GM12878 (cell line): ENCODE results near the gene UBE2Q2. TPM values are rescaled to one million over a fixed set of nuclear protein-coding genes. Genes with fewer than 3 reads are reported as not detected.

Source experiments
- ATAC-seq: fragments of 200-7000 bp; cut with Tn5 transposase; 3 replicates; pipeline ENCODE4 v1.9.1; 2020; ENCODE audit warnings: mild to moderate bottlenecking, moderate library complexity
- BruUV-seq: library from RNA; stranded (reverse); fragments of 400-500 nt; replicated peaks from 2 replicates; lab custom pipeline; 2021; lab: Mats Ljungman, UMichigan
- CTCF ChIA-PET: fragments of 300-600 bp; sonication (Branson Sonifier 250); formaldehyde crosslinking; extraction: SDS; loops from one replicate; lab custom pipeline; 2021; ENCODE audit warnings: inconsistent platforms; lab: Yijun Ruan, JAX
- POLR2A ChIA-PET: fragments of 350-600 bp; formaldehyde crosslinking; extraction: SDS; loops from one replicate; lab custom pipeline; 2021; ENCODE audit warnings: inconsistent platforms; lab: Charles Lee
- RAD21 ChIA-PET: fragments of 300-600 bp; sonication (Branson Sonifier 250); formaldehyde crosslinking; loops from one replicate; lab custom pipeline; 2023; ENCODE audit warnings: antibody characterized with exemption; ENCODE audit not compliant: unreplicated experiment; lab: Charles Lee
- SMC1A ChIA-PET: fragments of 300-600 bp; sonication (Branson Sonifier 250); formaldehyde crosslinking; loops from one replicate; lab custom pipeline; 2023; ENCODE audit not compliant: unreplicated experiment, uncharacterized antibody; lab: Charles Lee
- DNase-seq: peaks from one replicate; pipeline ENCODE4 v3.0.0-alpha.2; 2011; ENCODE audit warnings: low read depth, low spot score
- FAIRE-seq: peaks from 3 replicates; lab custom pipeline; 2011; peaks lifted over from hg19 to GRCh38; lab: Jason Lieb, UNC
- H2AFZ ChIP-seq: 2 replicates; pipeline ENCODE4 v1.6.0; 2011; ENCODE audit warnings: low read depth, low read length, control low read depth; ENCODE audit not compliant: control insufficient read depth
- H3K27ac ChIP-seq: 2 replicates; pipeline ENCODE4 v1.5.1; 2011; ENCODE audit warnings: control low read depth; ENCODE audit not compliant: control insufficient read depth, insufficient read depth
- H3K27me3 ChIP-seq, 2 experiments: replicated peaks in 1 of 2; 2 replicates each; pipeline versions ENCODE4 v1.6.0 to v1.6.1; 2011; ENCODE audit warnings: low read length in 1 of 2; ENCODE audit not compliant: control insufficient read depth in 2 of 2, insufficient read depth in 2 of 2
- H3K36me3 ChIP-seq, 2 experiments: 2 replicates each; pipeline ENCODE4 v1.5.1; 2011; ENCODE audit warnings: low read length in 1 of 2; ENCODE audit not compliant: control insufficient read depth in 2 of 2, insufficient read depth in 2 of 2
- H3K4me1 ChIP-seq: 2 replicates; pipeline ENCODE4 v1.6.1; 2011; ENCODE audit warnings: mild to moderate bottlenecking, low read length, moderate library complexity, mixed read lengths; ENCODE audit not compliant: control insufficient read depth, insufficient read depth
- H3K4me2 ChIP-seq: 2 replicates; pipeline ENCODE4 v1.6.0; 2011; ENCODE audit warnings: control low read depth; ENCODE audit not compliant: control insufficient read depth, insufficient read depth
- H3K4me3 ChIP-seq: fragments of 200-600 bp; sonication (generic); 2 replicates; pipeline ENCODE4 v1.5.1; 2016
- H3K79me2 ChIP-seq: 2 replicates; pipeline ENCODE4 v1.6.0; 2011; ENCODE audit warnings: low read length; ENCODE audit not compliant: control insufficient read depth, insufficient read depth
- H3K9ac ChIP-seq: 2 replicates; pipeline ENCODE4 v1.8.0; 2011; ENCODE audit warnings: low read length, control low read depth, mixed read lengths; ENCODE audit not compliant: control insufficient read depth, insufficient read depth
- H3K9me3 ChIP-seq: replicated peaks from 3 replicates; pipeline ENCODE4 v1.5.1; 2011; ENCODE audit warnings: mild to moderate bottlenecking, low read length; ENCODE audit not compliant: control insufficient read depth, insufficient read depth
- H4K20me1 ChIP-seq: 2 replicates; pipeline ENCODE4 v1.6.0; 2011; ENCODE audit not compliant: control insufficient read depth, insufficient read depth
- BMI1 ChIP-seq: fragments of 450-650 bp; IDR thresholded peaks from 2 replicates; pipeline ENCODE4 v1.6.1; 2016; ENCODE audit warnings: mild to moderate bottlenecking, moderate library complexity, borderline replicate concordance
- CBX5 ChIP-seq: sonication (generic); IDR thresholded peaks from 2 replicates; pipeline ENCODE4 v1.6.1; 2016; ENCODE audit warnings: low read depth, moderate library complexity, mild to moderate bottlenecking, inconsistent platforms
- E2F4 ChIP-seq: IDR thresholded peaks from 2 replicates; pipeline ENCODE4 v1.6.1; 2012; ENCODE audit warnings: low read depth, low read length, improper control_type of control experiment
- EED ChIP-seq: sonication (generic); IDR thresholded peaks from 2 replicates; pipeline ENCODE4 v1.6.1; 2016; ENCODE audit warnings: antibody characterized with exemption, low read depth
- FOXM1 ChIP-seq: IDR thresholded peaks from 2 replicates; pipeline ENCODE4 v1.6.1; 2012; ENCODE audit warnings: low read depth, mild to moderate bottlenecking, inconsistent platforms, low read length, moderate library complexity
- IKZF1 ChIP-seq: fragments of 450-650 bp; conservative IDR thresholded peaks from 2 replicates; pipeline ENCODE4 v1.6.1; 2017; ENCODE audit warnings: antibody characterized with exemption, mild to moderate bottlenecking
- IRF4 ChIP-seq: IDR thresholded peaks from 2 replicates; pipeline ENCODE4 v1.6.1; 2011; ENCODE audit warnings: low read depth, low read length
- IRF5 ChIP-seq: fragments of 450-650 bp; IDR thresholded peaks from 2 replicates; pipeline ENCODE4 v1.6.1; 2017; ENCODE audit warnings: borderline replicate concordance
- KDM1A ChIP-seq: fragments of 200-600 bp; sonication (generic); IDR thresholded peaks from 2 replicates; pipeline ENCODE4 v1.6.1; 2016; ENCODE audit warnings: borderline replicate concordance
- MYC ChIP-seq: IDR thresholded peaks from 2 replicates; pipeline ENCODE4 v1.6.1; 2011; ENCODE audit warnings: mild to moderate bottlenecking, low read length, moderate library complexity, inconsistent platforms; ENCODE audit not compliant: insufficient read depth, insufficient replicate concordance, insufficient read length, severe bottlenecking
- NBN ChIP-seq: fragments of 450-650 bp; IDR thresholded peaks from 2 replicates; pipeline ENCODE4 v1.6.1; 2016
- PAX5 ChIP-seq: IDR thresholded peaks from 2 replicates; pipeline ENCODE4 v1.6.1; 2011; ENCODE audit warnings: low read depth, low read length, borderline replicate concordance
- PAX8 ChIP-seq: fragments of 450-650 bp; IDR thresholded peaks from 2 replicates; pipeline ENCODE4 v1.6.1; 2017; ENCODE audit warnings: mild to moderate bottlenecking, moderate library complexity
- RUNX3 ChIP-seq: IDR thresholded peaks from 2 replicates; pipeline ENCODE4 v1.6.1; 2012; ENCODE audit warnings: low read length, inconsistent platforms
- SMC3 ChIP-seq: IDR thresholded peaks from 2 replicates; pipeline ENCODE4 v1.6.1; 2011; ENCODE audit warnings: low read length, improper control_type of control experiment, borderline replicate concordance
- ZNF217 ChIP-seq: fragments of 450-650 bp; IDR thresholded peaks from 2 replicates; pipeline ENCODE4 v1.6.1; 2017; ENCODE audit warnings: antibody characterized with exemption, mild to moderate bottlenecking
- ZNF274 ChIP-seq: IDR thresholded peaks from one replicate; pipeline ENCODE4 v1.8.0; 2011; ENCODE audit not compliant: insufficient read length, insufficient read depth
- ZNF622 ChIP-seq: fragments of 450-650 bp; IDR thresholded peaks from 2 replicates; pipeline ENCODE4 v1.6.1; 2017; ENCODE audit warnings: mild to moderate bottlenecking, inconsistent platforms
- ZZZ3 ChIP-seq: IDR thresholded peaks from 2 replicates; pipeline ENCODE4 v1.6.1; 2011; ENCODE audit warnings: low read depth; ENCODE audit not compliant: control insufficient read depth, insufficient read length
- WGBS: methylation state at CpG from one replicate; pipeline ENCODE4 v1.1.6; 2016; ENCODE audit warnings: low lambda C conversion rate; ENCODE audit not compliant: insufficient replicate concordance, insufficient coverage; ENCODE audit errors: missing lambda C conversion rate; 5-methylcytosine and 5-hydroxymethylcytosine counted together
- in situ Hi-C: fragments of 300-500 bp; cut with MboI; formaldehyde crosslinking; loops from 9 replicates; pipeline ENCODE4 v1.14.3; 2018; ENCODE audit warnings: mixed read lengths
- intact Hi-C: fragments of 100-400 bp; cut with micrococcal nuclease; formaldehyde crosslinking; loops from one replicate; pipeline ENCODE4 v1.14.2; 2022; ENCODE audit not compliant: unreplicated experiment
- polyA plus RNA-seq, 11 experiments: library from polyadenylated mRNA; depleted of rRNA in 4 of 11; unstranded in 6 of 11; stranded (reverse) in 5 of 11; fragments of >200 nt; fragmentation: Nextera tagmentation in 4 of 11; fragmentation: Illumina TruSeq in 1 of 11; extraction: Ambion mirVana in 4 of 11; extraction: Trizol in 1 of 11; gene quantifications; 1 replicate in 1 of 11; 2 replicates in 10 of 11; pipeline versions ENCODE4 v1.2.1 to v1.2.3, GENCODE V29; 2011 to 2016; ENCODE audit warnings: inconsistent platforms in 2 of 11, missing spikeins in 2 of 11, low read depth in 1 of 11
- total RNA-seq, 4 experiments: library from RNA; depleted of rRNA in 3 of 4; stranded (reverse); fragments of >200 nt in 3 of 4; fragmentation: Illumina TruSeq in 1 of 4; extraction: Trizol in 1 of 4; gene quantifications; 2 replicates each; pipeline versions ENCODE4 v1.2.1 to v1.2.3, GENCODE V29; 2013 to 2021
- TF ChIP-seq, protein P1 (sequence below): IDR thresholded peaks from 2 replicates; pipeline ENCODE4 v1.6.1; 2011; ENCODE audit warnings: low read depth, low read length, improper control_type of control experiment, borderline replicate concordance

The UBE2Q2 gene
- total and polyA plus RNA-seq, 10 of the 15 experiments (the other 5 are each of a cell fraction or from before 2014, with no cell fraction given) = 11.1 to 31.9 (median 21.6) TPM

- intact Hi-C loops (loop anchor here (5.0 kb wide), 1 partner anchor 113 kb away; no protein-coding TSS in a partner anchor), in situ Hi-C loops (loop anchor here (5.0 kb wide), 1 partner anchor 328 kb away; no protein-coding TSS in a partner anchor)
- no peak for DNase-seq
- no peaks in the 10 kb centered on the region for H3K9me3 ChIP-seq
- no peak overlapping the region for H2AFZ ChIP-seq
- H3K9ac ChIP-seq = no peak overlapping the region
- no peaks in the 10 kb centered on the region for H3K36me3 ChIP-seq
- H3K27me3 ChIP-seq = no peaks in the 10 kb centered on the region
- ChIA-PET RAD21 (interaction anchor here (1.2 kb wide), 1 partner anchor 324 kb away, joined by 3 read pairs; no protein-coding TSS in a partner anchor), SMC1A (no interaction called here), CTCF (interaction anchor here (0.6 to 3.6 kb wide), 4 partner anchors 13 to 324 kb away, joined by 3 to 14 read pairs (median 8); no protein-coding TSS in a partner anchor), POLR2A (no interaction called here)
- FAIRE-seq = no peak
- ATAC-seq = no peak
- 67% methylated on average over 5 of the region's 5 CpGs for WGBS
- H3K4me1 ChIP-seq = peaks cover 5% of the 10 kb centered on the region; the same call in 1 of the 2 replicates
- no peaks in the 10 kb centered on the region for H4K20me1 ChIP-seq
- no peak overlapping the region for H3K27ac ChIP-seq
- no TSS peak for BruUV-seq
- TF ChIP-seq IRF5 (no peak), IRF4 (no peak), KDM1A (no peak), RUNX3 (no peak), SMC3 (no peak), NBN (no peak), PAX5 (no peak), IKZF1 (no peak), CBX5 (no peak), BMI1 (no peak), ZZZ3 (no peak), FOXM1 (no peak), E2F4 (no peak), MYC (no peak), ZNF274 (no peak), ZNF622 (no peak), PAX8 (no peak), EED (no peak), ZNF217 (no peak)
- TF ChIP-seq, protein P1, sequence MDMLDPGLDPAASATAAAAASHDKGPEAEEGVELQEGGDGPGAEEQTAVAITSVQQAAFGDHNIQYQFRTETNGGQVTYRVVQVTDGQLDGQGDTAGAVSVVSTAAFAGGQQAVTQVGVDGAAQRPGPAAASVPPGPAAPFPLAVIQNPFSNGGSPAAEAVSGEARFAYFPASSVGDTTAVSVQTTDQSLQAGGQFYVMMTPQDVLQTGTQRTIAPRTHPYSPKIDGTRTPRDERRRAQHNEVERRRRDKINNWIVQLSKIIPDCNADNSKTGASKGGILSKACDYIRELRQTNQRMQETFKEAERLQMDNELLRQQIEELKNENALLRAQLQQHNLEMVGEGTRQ = no peak
- H3K4me3 ChIP-seq = no peak overlapping the region
- no peak overlapping the region for H3K4me2 ChIP-seq
- no peaks in the 10 kb centered on the region for H3K79me2 ChIP-seq
Measured at GRCh38 chr15:75814794-75815193, 28.5 kb upstream of the UBE2Q2 start.
